ENCODE measurements around the gene PDIA6.
A peak's percentile ranks its signal among the peaks of the same experiment; 100 is the strongest.

PDIA6 gene

GRCh38 chr2:10826026-10826425, 13.4 kb upstream of the PDIA6 start:
- Histone ChIP-seq H3K9me3 (replicated peaks in 1 of 2; ENCODE audit: control insufficient read depth in 2 of 2, insufficient read depth in 1 of 2, low read depth in 1 of 2, low read length in 2 of 2) (no peaks in the 10 kb centered on the region), H3K4me2 (ENCODE audit: insufficient read depth, low read length, poor library complexity, severe bottlenecking) (no peak overlapping the region), H3K79me1 (ENCODE audit: low read depth, low read length) (no peaks in the 10 kb centered on the region), H3K27ac (replicated peaks; ENCODE audit: low read length) (no peak overlapping the region), H3K27me3 (ENCODE audit: control insufficient read depth in 3 of 3, insufficient read depth in 3 of 3, low read depth in 1 of 3, low read length in 3 of 3) (peaks cover 0 to 46% (median 0%) of the 10 kb centered on the region in 3 experiments), H3K4me1 (ENCODE audit: control insufficient read depth in 2 of 2, insufficient read depth in 1 of 2, low read depth in 1 of 2, low read length in 2 of 2) (peaks cover 0 to 5% of the 10 kb centered on the region in 2 donors), H3K18ac (ENCODE audit: low read length) (no peak overlapping the region), H3K14ac (ENCODE audit: low read length) (no peak overlapping the region), H2BK120ac (ENCODE audit: low read depth, low read length) (no peak overlapping the region), H4K91ac (ENCODE audit: low read depth, low read length, poor library complexity) (no peak overlapping the region), H3K9ac (ENCODE audit: low read depth, low read length, poor library complexity) (no peak overlapping the region), H3K4ac (ENCODE audit: low read length) (no peak overlapping the region), H4K8ac (ENCODE audit: low read depth, low read length) (no peak overlapping the region), H3K4me3 (ENCODE audit: low read length in 2 of 2) (no peak overlapping the region), H2AK5ac (ENCODE audit: low read depth, low read length) (no peak overlapping the region), H2BK12ac (ENCODE audit: low read length) (no peak overlapping the region), H3K23ac (ENCODE audit: low read depth, low read length, poor library complexity) (no peak overlapping the region), H2BK15ac (ENCODE audit: low read length) (no peak overlapping the region), H2BK5ac (ENCODE audit: low read length) (no peak overlapping the region), H3K36me3 (replicated peaks in 1 of 2; ENCODE audit: control insufficient read depth in 2 of 2, insufficient read depth in 2 of 2, low read length in 2 of 2) (no peaks in the 10 kb centered on the region), H2AFZ (ENCODE audit: low read length) (no peak overlapping the region)
- DNase-seq (ENCODE audit: low spot score): no peak
- WGBS, 2 donors (ENCODE audit: extremely low coverage in 2 of 2, insufficient read length in 2 of 2, insufficient replicate concordance in 1 of 2): no CpG with 5 or more reads among the region's 8 CpGs

GRCh38 chr2:10824191-10824590, 11.6 kb upstream of the PDIA6 start:
- no peak overlapping the region for H4K91ac ChIP-seq (ENCODE audit: low read depth, low read length, poor library complexity)
- WGBS, 2 donors (ENCODE audit: extremely low coverage in 2 of 2, insufficient read length in 2 of 2, insufficient replicate concordance in 1 of 2): no CpG with 5 or more reads among the region's 4 CpGs
- H3K27ac ChIP-seq (replicated peaks; ENCODE audit: low read length): no peak overlapping the region
- no peak overlapping the region for H3K14ac ChIP-seq (ENCODE audit: low read length)
- DNase-seq (ENCODE audit: low spot score): no peak
- no peak overlapping the region for H2BK5ac ChIP-seq (ENCODE audit: low read length)
- no peak overlapping the region for H4K8ac ChIP-seq (ENCODE audit: low read depth, low read length)
- no peak overlapping the region for H2AFZ ChIP-seq (ENCODE audit: low read length)
- no peak overlapping the region for H2BK120ac ChIP-seq (ENCODE audit: low read depth, low read length)
- H2BK12ac ChIP-seq (ENCODE audit: low read length): no peak overlapping the region
- H3K4me3 ChIP-seq (ENCODE audit: low read length in 2 of 2): peak overlapping the region in 1 of 2 donors; percentile 10
- H3K36me3 ChIP-seq (replicated peaks in 1 of 2; ENCODE audit: control insufficient read depth in 2 of 2, insufficient read depth in 2 of 2, low read length in 2 of 2): no peaks in the 10 kb centered on the region
- no peak overlapping the region for H3K18ac ChIP-seq (ENCODE audit: low read length)
- H3K27me3 ChIP-seq (ENCODE audit: control insufficient read depth in 3 of 3, insufficient read depth in 3 of 3, low read depth in 1 of 3, low read length in 3 of 3): peaks cover 0 to 33% (median 0%) of the 10 kb centered on the region in 3 experiments
- H3K4ac ChIP-seq (ENCODE audit: low read length): no peak overlapping the region
- H2AK5ac ChIP-seq (ENCODE audit: low read depth, low read length): no peak overlapping the region
- no peak overlapping the region for H3K4me2 ChIP-seq (ENCODE audit: insufficient read depth, low read length, poor library complexity, severe bottlenecking)
- H3K9ac ChIP-seq (ENCODE audit: low read depth, low read length, poor library complexity): no peak overlapping the region
- no peak overlapping the region for H3K23ac ChIP-seq (ENCODE audit: low read depth, low read length, poor library complexity)
- no peaks in the 10 kb centered on the region for H3K9me3 ChIP-seq (replicated peaks in 1 of 2; ENCODE audit: control insufficient read depth in 2 of 2, insufficient read depth in 1 of 2, low read depth in 1 of 2, low read length in 2 of 2)
- H3K4me1 ChIP-seq (ENCODE audit: control insufficient read depth in 2 of 2, insufficient read depth in 1 of 2, low read depth in 1 of 2, low read length in 2 of 2): no peaks in the 10 kb centered on the region
- H3K79me1 ChIP-seq (ENCODE audit: low read depth, low read length): no peaks in the 10 kb centered on the region
- H2BK15ac ChIP-seq (ENCODE audit: low read length): no peak overlapping the region

- Histone ChIP-seq H3K27me3 (ENCODE audit: control insufficient read depth in 3 of 3, insufficient read depth in 3 of 3, low read depth in 1 of 3, low read length in 3 of 3) (peaks cover 0 to 33% (median 0%) of the 10 kb centered on the region in 3 experiments), H2BK120ac (ENCODE audit: low read depth, low read length) (no peak overlapping the region), H2BK12ac (ENCODE audit: low read length) (no peak overlapping the region), H4K8ac (ENCODE audit: low read depth, low read length) (no peak overlapping the region), H3K27ac (replicated peaks; ENCODE audit: low read length) (no peak overlapping the region), H3K4me2 (ENCODE audit: insufficient read depth, low read length, poor library complexity, severe bottlenecking) (no peak overlapping the region), H3K4me1 (ENCODE audit: control insufficient read depth in 2 of 2, insufficient read depth in 1 of 2, low read depth in 1 of 2, low read length in 2 of 2) (no peaks in the 10 kb centered on the region), H3K4ac (ENCODE audit: low read length) (no peak overlapping the region), H3K79me1 (ENCODE audit: low read depth, low read length) (no peaks in the 10 kb centered on the region), H2AK5ac (ENCODE audit: low read depth, low read length) (no peak overlapping the region), H3K9ac (ENCODE audit: low read depth, low read length, poor library complexity) (no peak overlapping the region), H3K36me3 (replicated peaks in 1 of 2; ENCODE audit: control insufficient read depth in 2 of 2, insufficient read depth in 2 of 2, low read length in 2 of 2) (no peaks in the 10 kb centered on the region), H2AFZ (ENCODE audit: low read length) (no peak overlapping the region), H4K91ac (ENCODE audit: low read depth, low read length, poor library complexity) (no peak overlapping the region), H2BK5ac (ENCODE audit: low read length) (no peak overlapping the region), H2BK15ac (ENCODE audit: low read length) (no peak overlapping the region), H3K18ac (ENCODE audit: low read length) (no peak overlapping the region), H3K23ac (ENCODE audit: low read depth, low read length, poor library complexity) (no peak overlapping the region), H3K4me3 (ENCODE audit: low read length in 2 of 2) (no peak overlapping the region), H3K14ac (ENCODE audit: low read length) (no peak overlapping the region), H3K9me3 (replicated peaks in 1 of 2; ENCODE audit: control insufficient read depth in 2 of 2, insufficient read depth in 1 of 2, low read depth in 1 of 2, low read length in 2 of 2) (no peaks in the 10 kb centered on the region)
- no CpG with 5 or more reads among the region's 13 CpGs for WGBS, 2 donors (ENCODE audit: extremely low coverage in 2 of 2, insufficient read length in 2 of 2, insufficient replicate concordance in 1 of 2)
- no peak for DNase-seq (ENCODE audit: low spot score)
Observed at GRCh38 chr2:10820978-10821695, 8.6 kb upstream of the PDIA6 start.

- H3K14ac ChIP-seq (ENCODE audit: low read length): no peak overlapping the region
- no peak overlapping the region for H4K8ac ChIP-seq (ENCODE audit: low read depth, low read length)
- H2BK120ac ChIP-seq (ENCODE audit: low read depth, low read length): no peak overlapping the region
- H3K18ac ChIP-seq (ENCODE audit: low read length): no peak overlapping the region
- no peaks in the 10 kb centered on the region for H3K36me3 ChIP-seq (replicated peaks in 1 of 2; ENCODE audit: control insufficient read depth in 2 of 2, insufficient read depth in 2 of 2, low read length in 2 of 2)
- H3K4ac ChIP-seq (ENCODE audit: low read length): no peak overlapping the region
- no peak overlapping the region for H3K4me3 ChIP-seq (ENCODE audit: low read length in 2 of 2)
- no CpG with 5 or more reads among the region's 8 CpGs for WGBS, 2 donors (ENCODE audit: extremely low coverage in 2 of 2, insufficient read length in 2 of 2, insufficient replicate concordance in 1 of 2)
- H2BK12ac ChIP-seq (ENCODE audit: low read length): no peak overlapping the region
- H3K23ac ChIP-seq (ENCODE audit: low read depth, low read length, poor library complexity): no peak overlapping the region
- no peak overlapping the region for H3K27ac ChIP-seq (replicated peaks; ENCODE audit: low read length)
- no peak overlapping the region for H4K91ac ChIP-seq (ENCODE audit: low read depth, low read length, poor library complexity)
- no peak for DNase-seq (ENCODE audit: low spot score)
- H3K27me3 ChIP-seq (ENCODE audit: control insufficient read depth in 3 of 3, insufficient read depth in 3 of 3, low read depth in 1 of 3, low read length in 3 of 3): peaks cover 0 to 28% (median 0%) of the 10 kb centered on the region in 3 experiments
- H2BK15ac ChIP-seq (ENCODE audit: low read length): no peak overlapping the region
- no peak overlapping the region for H3K9ac ChIP-seq (ENCODE audit: low read depth, low read length, poor library complexity)
- no peak overlapping the region for H2BK5ac ChIP-seq (ENCODE audit: low read length)
- H3K79me1 ChIP-seq (ENCODE audit: low read depth, low read length): no peaks in the 10 kb centered on the region
- no peaks in the 10 kb centered on the region for H3K4me1 ChIP-seq (ENCODE audit: control insufficient read depth in 2 of 2, insufficient read depth in 1 of 2, low read depth in 1 of 2, low read length in 2 of 2)
- H2AK5ac ChIP-seq (ENCODE audit: low read depth, low read length): no peak overlapping the region
- no peaks in the 10 kb centered on the region for H3K9me3 ChIP-seq (replicated peaks in 1 of 2; ENCODE audit: control insufficient read depth in 2 of 2, insufficient read depth in 1 of 2, low read depth in 1 of 2, low read length in 2 of 2)
- no peak overlapping the region for H3K4me2 ChIP-seq (ENCODE audit: insufficient read depth, low read length, poor library complexity, severe bottlenecking)
- H2AFZ ChIP-seq (ENCODE audit: low read length): no peak overlapping the region
Observed at GRCh38 chr2:10820562-10820961, 8.0 kb upstream of the PDIA6 start.
